UCSD-AML1 (cell line): ENCODE measurements around the gene SUCO.
"Not testable (repeated sequence)": the region's sequence is repeated elsewhere in the genome, so short reads cannot be mapped to it uniquely, and the experiment has no call there.

Source experiments
- DNase-seq: peaks from one replicate; lab custom pipeline; 2025; ENCODE audit not compliant: unreplicated experiment; lab: John Stamatoyannopoulos, UW

The SUCO gene

DNA sequence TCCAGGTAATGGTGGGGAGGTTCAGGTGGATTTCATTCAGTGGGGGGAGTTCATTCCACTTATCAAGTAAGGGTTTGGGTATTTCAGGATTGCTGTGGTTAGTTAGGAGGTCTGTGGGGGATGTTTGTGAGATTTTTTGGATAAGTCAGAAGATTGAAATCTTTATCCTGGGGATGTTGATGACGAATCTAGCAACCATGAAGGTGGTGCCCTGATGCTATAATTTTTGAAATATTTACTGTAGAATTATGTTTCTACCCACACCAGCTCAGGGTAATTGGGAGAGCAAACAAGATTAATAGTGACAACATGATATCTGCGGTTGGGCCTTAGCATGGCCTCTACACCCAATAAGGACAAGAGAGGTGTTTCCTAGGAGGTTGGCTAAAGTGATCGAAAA is 28.3 kb downstream of the SUCO start:
- DNase-seq: no peak

DNA sequence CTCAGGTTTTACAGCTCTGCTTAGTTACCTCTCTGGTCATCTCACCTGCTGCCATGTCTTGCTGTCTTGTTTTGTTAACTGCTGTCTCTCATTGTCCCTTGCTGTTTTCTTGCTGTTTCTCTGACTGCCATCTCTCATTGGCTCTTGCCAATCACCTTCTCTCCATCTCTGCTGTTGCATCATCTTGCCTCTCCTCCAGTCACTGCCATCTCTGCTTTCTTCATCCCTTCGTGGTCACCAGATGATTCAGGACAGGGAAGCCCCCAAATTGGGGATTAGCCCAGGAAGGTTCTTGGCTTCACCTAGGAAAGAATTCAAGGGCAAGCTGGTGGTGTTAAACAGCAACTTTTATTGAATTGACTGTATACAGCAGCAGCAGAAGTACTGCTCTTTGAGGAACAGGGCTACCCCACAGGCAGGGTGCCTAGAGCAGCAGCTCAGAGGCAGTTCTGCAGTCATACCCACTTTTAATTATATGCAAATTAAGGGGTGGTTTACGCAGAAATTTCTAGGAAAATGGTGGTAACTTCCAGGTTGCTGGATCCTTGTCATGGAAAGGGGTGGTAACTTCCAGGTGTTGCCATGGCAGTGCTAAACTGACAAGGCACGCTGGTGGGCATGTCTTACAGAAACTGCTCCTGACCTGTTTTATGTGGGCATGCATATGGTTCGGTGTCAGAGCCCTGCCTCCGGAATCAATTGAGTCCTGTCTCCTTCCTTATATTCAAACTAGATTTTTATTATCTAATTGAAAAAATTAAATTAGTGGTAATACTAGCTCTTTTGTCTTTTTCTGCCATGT is 33.4 kb downstream of the SUCO start:
- no peak for DNase-seq

GRCh38 chr1:172567720-172568119 is 34.8 kb downstream of the SUCO start:
- DNase-seq: no peak

GRCh38 chr1:172574080-172574479 is 41.1 kb downstream of the SUCO start:
- no peak for DNase-seq

GRCh38 chr1:172578586-172578985 is 45.6 kb downstream of the SUCO start:
- no peak for DNase-seq

- no peak for DNase-seq
Observed at GRCh38 chr1:172581273-172581672, 48.3 kb downstream of the SUCO start.

DNA sequence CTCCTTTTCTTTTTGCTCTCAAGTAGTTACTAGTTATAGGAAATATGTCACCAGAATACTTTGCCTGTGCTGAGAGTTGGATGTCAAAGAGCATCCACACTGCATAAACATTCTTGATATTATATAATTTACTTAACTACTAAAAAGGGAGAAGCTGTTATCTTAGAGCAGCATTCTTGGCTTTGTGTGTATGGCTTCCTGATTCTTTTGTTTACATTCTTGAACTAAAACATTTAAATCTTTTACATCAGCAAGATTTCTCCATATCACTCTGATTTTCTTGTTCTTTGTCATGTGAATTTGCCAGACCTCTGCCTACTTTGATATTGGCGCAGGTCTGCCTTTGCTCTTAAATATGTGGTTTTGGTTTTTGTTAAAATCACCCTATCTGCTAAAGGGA is 48.8 kb downstream of the SUCO start:
- no peak for DNase-seq

DNA sequence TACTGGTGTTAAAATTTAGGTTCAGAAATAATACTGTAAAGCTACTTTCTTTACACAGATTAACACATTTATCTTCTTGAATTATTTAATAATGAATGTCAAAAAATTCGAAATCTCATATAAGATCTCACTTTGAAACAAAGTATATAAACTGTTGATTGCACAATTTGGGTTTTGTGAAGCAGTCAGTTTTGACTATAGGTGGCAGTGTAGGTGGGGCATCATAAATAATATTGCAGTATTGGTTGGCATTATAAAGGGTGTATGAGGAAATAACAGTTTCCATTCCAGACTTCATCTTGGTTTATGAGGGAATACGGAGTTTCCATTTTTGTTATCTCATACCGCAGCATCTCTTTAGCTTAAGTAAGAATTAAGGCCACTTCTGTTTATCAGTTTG is 49.9 kb downstream of the SUCO start:
- DNase-seq: no peak

GRCh38 chr1:172585348-172585747 is 52.4 kb downstream of the SUCO start:
- no peak for DNase-seq

GRCh38 chr1:172585861-172586260 is 52.9 kb downstream of the SUCO start:
- no peak for DNase-seq

DNA sequence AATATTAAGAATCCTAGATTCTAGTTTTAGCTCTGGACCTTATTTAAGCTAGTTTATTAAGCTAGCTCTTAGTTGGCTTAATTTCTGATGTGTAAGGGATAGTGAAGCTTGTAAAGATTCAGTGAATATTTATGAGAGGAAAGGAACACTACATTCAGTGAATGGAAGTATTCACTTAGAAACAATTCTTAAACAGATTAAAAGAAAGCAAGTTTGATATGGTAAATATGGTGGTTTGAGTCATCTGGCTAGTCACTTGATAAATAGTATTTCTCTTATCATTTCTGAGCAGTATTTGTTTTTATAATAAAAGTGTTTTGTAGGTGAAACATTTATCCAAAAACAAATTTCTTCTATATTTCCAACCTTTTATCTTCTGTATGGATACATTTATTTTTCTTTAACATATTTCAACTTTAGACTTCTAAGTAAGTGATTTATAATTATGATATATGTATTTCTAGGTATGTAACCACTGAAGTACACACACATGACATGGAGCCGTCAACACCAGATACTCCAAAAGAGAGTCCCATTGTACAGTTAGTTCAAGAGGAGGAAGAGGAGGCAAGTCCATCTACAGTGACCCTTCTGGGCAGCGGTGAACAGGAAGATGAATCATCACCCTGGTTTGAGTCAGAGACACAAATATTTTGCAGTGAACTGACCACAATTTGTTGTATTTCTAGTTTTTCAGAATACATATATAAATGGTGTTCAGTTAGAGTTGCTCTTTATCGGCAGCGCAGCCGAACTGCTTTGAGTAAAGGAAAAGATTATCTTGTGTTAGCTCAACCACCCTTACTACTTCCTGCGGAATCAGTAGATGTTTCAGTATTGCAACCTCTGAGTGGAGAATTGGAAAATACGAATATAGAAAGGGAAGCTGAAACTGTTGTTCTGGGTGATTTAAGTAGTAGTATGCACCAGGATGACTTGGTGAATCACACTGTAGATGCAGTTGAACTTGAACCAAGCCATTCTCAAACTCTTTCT is 55.6 kb downstream of the SUCO start:
- no peak for DNase-seq

DNA sequence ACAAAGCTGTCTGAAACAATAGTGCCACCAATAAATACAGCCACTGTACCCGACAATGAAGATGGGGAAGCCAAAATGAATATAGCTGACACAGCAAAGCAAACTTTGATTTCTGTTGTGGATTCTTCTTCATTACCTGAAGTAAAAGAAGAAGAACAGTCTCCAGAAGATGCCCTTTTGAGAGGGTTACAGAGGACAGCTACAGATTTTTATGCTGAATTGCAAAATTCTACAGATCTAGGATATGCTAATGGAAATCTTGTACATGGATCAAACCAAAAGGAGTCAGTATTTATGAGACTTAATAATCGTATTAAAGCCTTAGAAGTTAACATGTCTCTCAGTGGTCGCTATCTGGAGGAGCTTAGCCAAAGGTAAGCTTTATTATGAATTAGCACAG is 56.6 kb downstream of the SUCO start:
- DNase-seq: no peak

- not testable (repeated sequence) for DNase-seq
Observed at GRCh38 chr1:172591429-172591828, 58.5 kb downstream of the SUCO start.

DNA sequence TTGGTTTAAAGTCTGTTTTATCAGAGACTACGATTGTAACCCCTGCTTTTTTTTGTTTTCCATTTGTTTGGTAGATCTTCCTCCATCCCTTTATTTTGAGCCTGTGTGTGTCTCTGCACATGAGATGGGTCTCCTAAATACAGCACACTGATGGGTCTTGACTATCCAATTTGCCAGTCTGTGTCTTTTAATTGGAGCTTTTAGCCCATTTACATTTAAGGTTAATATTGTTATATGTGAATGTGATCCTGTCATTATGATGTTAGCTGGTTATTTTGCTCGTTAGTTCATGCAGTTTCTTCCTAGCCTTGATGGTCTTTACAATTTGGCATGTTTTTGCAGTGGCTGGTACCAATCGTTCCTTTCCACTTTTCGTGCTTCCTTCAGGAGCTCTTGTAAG is 62.1 kb downstream of the SUCO start:
- not testable (repeated sequence) for DNase-seq

DNA sequence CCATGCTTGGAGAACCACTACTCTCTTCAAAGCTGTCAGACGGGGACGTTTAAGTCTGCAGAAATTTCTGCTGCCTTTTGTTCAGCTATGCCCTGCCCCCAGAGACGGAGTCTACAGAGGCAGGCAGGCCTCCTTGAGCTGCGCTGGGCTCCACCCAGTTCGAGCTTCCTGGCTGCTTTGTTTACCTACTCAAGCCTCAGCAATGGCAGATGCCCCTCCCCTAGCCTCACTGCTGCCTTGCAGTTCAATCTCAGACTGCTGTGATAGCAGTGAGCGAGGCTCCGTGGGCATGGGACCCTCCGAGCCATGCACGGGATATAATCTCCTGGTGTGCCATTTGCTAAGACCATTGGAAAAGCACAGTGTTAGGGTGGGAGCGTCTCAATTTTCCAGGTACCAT is 63.8 kb downstream of the SUCO start:
- not testable (repeated sequence) for DNase-seq

DNA sequence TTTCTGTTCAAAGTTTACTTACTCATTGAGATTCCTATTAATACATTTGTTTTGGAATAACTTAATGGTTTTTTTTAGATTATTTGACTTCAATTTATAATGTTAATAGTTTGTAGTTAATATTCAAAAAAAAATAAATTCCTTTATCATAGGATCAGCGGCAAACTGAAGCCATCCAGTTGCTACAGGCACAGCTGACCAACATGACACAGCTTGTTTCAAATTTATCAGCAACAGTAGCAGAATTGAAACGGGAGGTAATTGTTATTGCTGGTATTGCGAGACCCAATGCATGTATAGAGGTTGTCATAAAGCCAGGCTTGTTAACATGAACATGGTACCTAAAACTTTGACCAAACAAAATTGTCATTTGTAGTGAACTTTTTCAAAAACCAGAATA is 67.0 kb downstream of the SUCO start:
- DNase-seq: no peak

- no peak for DNase-seq
Observed at GRCh38 chr1:172600615-172601014, 67.7 kb downstream of the SUCO start.

DNA sequence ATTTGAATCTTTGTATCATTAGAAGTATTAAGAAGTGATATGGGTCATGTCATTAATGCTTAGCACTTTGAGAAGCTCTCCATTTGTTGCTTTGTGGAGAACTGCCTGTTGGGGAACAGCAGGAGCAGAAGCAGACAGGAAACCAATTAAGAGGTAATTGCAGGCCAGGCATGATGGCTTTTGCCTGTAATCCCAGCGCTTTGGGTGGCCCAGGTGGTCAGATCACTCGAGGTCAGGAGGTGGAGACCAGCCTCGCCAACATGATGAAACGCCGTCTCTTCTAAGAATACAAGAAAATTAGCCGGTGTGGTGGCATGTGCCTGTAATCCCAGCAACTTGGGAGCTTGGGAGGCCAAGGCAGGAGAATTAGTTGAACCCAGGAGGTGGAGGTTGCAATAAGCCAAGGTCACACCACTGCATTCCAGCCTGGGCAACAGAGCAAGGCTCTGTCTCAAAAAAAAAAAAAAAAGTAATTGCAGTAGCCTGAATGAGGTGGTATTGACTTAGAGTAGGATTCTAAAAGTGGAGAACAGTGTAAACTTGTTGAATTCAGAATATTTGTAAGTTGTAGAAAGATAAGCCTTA is 68.2 kb downstream of the SUCO start:
- no peak for DNase-seq

GRCh38 chr1:172602706-172603105 is 69.8 kb downstream of the SUCO start:
- DNase-seq: no peak

DNA sequence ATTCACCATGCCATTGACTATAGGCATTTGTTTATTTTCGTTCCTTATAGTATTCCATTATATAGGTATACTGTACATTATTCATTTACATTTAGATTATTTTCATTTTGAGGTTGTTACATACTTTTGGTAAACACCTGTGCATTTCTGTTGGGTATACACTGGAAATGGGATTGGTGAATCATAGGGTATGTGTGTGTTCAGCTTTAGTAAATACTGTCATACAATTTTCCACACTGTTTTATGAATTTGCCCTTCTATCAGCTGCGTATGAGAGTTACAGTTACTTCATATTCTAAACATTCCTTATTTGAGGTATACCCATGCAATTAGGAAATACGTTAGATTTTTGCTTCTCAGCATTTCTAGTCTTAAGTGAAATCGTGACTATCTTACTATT is 70.9 kb downstream of the SUCO start:
- no peak for DNase-seq

DNA sequence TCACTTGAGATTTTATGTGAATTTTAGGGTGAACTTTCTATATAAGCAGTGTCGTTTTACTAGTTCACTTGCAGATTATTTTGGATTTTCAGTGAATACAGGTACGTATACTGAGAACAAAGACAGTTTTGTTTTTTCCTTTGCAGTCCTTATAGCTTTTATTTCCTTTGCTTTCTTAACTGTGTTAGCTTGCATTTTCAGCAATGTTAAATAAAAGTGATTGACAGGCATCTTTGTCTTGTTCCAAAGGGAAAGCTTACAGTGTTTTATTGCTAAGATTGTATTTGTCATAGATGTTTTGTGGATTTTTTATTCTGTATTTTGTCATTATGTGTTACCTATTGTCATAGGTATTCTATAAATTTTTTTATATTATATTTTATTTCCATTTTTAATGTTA is 72.7 kb downstream of the SUCO start:
- DNase-seq: no peak

- DNase-seq: no peak
Observed at GRCh38 chr1:172607145-172607544, 74.2 kb downstream of the SUCO start.
